ENCODE measurements around the gene PSMD5.

Gene PSMD5

GRCh38 chr9:120801441-120801840, 41.3 kb downstream of the PSMD5 start:
- DNase-seq: no peak

- DNase-seq: peak; percentile 87
Observed at GRCh38 chr9:120792898-120793765, 49.6 kb downstream of the PSMD5 start, which contains the start of gene FBXW2. Gene FBXW2 (minus strand): TSS chr9:120793416. CDS start chr9:120788258, 5,158 bp downstream.

GRCh38 chr9:120791161-120791560, 51.6 kb downstream of the PSMD5 start:
- DNase-seq: no peak

GRCh38 chr9:120787933-120788332, 54.8 kb downstream of the PSMD5 start:
- DNase-seq: no peak

GRCh38 chr9:120783602-120784047, 59.1 kb downstream of the PSMD5 start:
- no peak for DNase-seq

- DNase-seq: no peak
Observed at GRCh38 chr9:120781236-120781635, 61.5 kb downstream of the PSMD5 start.

GRCh38 chr9:120780367-120780766, 62.4 kb downstream of the PSMD5 start:
- no peak for DNase-seq

GRCh38 chr9:120779227-120779626, 63.5 kb downstream of the PSMD5 start:
- DNase-seq: no peak

GRCh38 chr9:120778758-120779157, 64.0 kb downstream of the PSMD5 start:
- no peak for DNase-seq

- no peak for DNase-seq
Observed at GRCh38 chr9:120777229-120777628, 65.5 kb downstream of the PSMD5 start.

- DNase-seq: no peak
Observed at GRCh38 chr9:120776788-120777187, 65.9 kb downstream of the PSMD5 start.

GRCh38 chr9:120775859-120776258, 66.9 kb downstream of the PSMD5 start:
- DNase-seq: peak; percentile 40

GRCh38 chr9:120774719-120775118, 68.0 kb downstream of the PSMD5 start:
- DNase-seq: no peak

GRCh38 chr9:120773256-120773655, 69.5 kb downstream of the PSMD5 start:
- DNase-seq: no peak

- no peak for DNase-seq
Observed at GRCh38 chr9:120770931-120771330, 71.8 kb downstream of the PSMD5 start.

- no peak for DNase-seq
Observed at GRCh38 chr9:120768886-120769285, 73.8 kb downstream of the PSMD5 start.

- DNase-seq: no peak
Observed at GRCh38 chr9:120768247-120768646, 74.5 kb downstream of the PSMD5 start.

- DNase-seq: no peak
Observed at GRCh38 chr9:120767451-120767850, 75.3 kb downstream of the PSMD5 start.

All from NCI-H226 (cell line).